Astrocyte of the cerebellum (primary cell): ENCODE data around the gene SIX2.
A peak's percentile ranks its signal among the peaks of the same experiment; 100 is the strongest.

Source experiments
- DNase-seq: peaks from one replicate; pipeline ENCODE4 v3.0.0-alpha.2; 2011; ENCODE audit warnings: low read depth
- H3K4me3 ChIP-seq: 2 replicates; pipeline ENCODE4 v1.5.1; 2011; ENCODE audit warnings: mild to moderate bottlenecking, low read depth, low read length, moderate library complexity
- CTCF ChIP-seq: IDR thresholded peaks from 2 replicates; pipeline ENCODE4 v1.5.1; 2012; ENCODE audit warnings: low read length, low read depth, moderate library complexity, mild to moderate bottlenecking; ENCODE audit errors: missing control alignments
- in situ Hi-C: cut with HindIII; loops from 2 replicates; pipeline ENCODE4 v1.10.0; 2017; ENCODE audit warnings: low sequenced_read_pairs

The SIX2 gene

GRCh38 chr2:44997963-44998362 lies 11.3 kb downstream of the SIX2 start:
- H3K4me3 ChIP-seq = no peak overlapping the region
- DNase-seq = no peak
- in situ Hi-C loops = no loop called here
- TF ChIP-seq CTCF = no peak

- in situ Hi-C loops = no loop called here
- no peak overlapping the region for H3K4me3 ChIP-seq
- no peak for TF ChIP-seq CTCF
- DNase-seq = no peak
Observed at GRCh38 chr2:44996356-44996755, 12.9 kb downstream of the SIX2 start.

- TF ChIP-seq CTCF = no peak
- no peak for DNase-seq
- in situ Hi-C loops = no loop called here
- H3K4me3 ChIP-seq = no peak overlapping the region
Observed at GRCh38 chr2:44994377-44994776, 14.9 kb downstream of the SIX2 start.

GRCh38 chr2:44989176-44989575 lies 20.1 kb downstream of the SIX2 start:
- no peak overlapping the region for H3K4me3 ChIP-seq
- TF ChIP-seq CTCF = no peak
- in situ Hi-C loops = no loop called here
- DNase-seq = no peak

- H3K4me3 ChIP-seq = no peak overlapping the region
- no peak for DNase-seq
- no peak for TF ChIP-seq CTCF
- in situ Hi-C loops = loop anchor here (5.0 kb wide), 1 partner anchor 508 kb away; no protein-coding TSS in a partner anchor
Observed at GRCh38 chr2:44983836-44984604, 25.2 kb downstream of the SIX2 start.

- peak; percentile 80 for TF ChIP-seq CTCF
- no peak overlapping the region for H3K4me3 ChIP-seq
- DNase-seq = peak; percentile 62
- in situ Hi-C loops = loop anchor here (5.0 kb wide), 1 partner anchor 511 kb away; no protein-coding TSS in a partner anchor
Observed at GRCh38 chr2:44981714-44982108, 27.5 kb downstream of the SIX2 start.
